ACHN (cell line): ENCODE data around the gene ZBTB16.

Source experiments
- DNase-seq: peaks from one replicate; pipeline ENCODE4 v3.0.0-alpha.2; 2015
- in situ Hi-C: cut with HindIII; loops from 2 replicates; pipeline ENCODE4 v1.10.0; 2017; ENCODE audit warnings: low sequenced_read_pairs, low pct_ligation_motif_present, low pct_unique_long_range_greater_than_20kb

ZBTB16 gene

DNA sequence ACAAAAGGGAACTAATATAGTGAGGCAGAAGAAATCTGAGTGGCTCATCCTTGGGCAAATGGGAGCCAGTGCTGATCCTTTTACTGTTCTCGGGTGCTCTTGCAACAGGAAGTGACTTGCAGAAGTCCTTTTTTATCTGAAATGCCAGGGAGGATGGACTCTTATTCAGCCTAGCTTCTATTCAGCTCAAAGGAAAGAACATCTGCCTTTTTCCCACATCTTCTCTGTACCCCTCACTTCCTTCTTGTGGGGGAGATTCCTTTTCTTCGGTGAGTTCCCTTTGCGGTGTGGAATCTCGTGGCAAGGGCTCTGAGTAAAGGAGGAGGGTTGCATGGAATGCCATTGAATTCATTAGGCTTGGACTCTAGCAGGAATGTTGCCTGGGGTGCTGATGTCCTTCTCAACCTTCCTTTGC, 76.2 kb downstream of the ZBTB16 start:
- no peak for DNase-seq
- in situ Hi-C loops: no loop called here

DNA sequence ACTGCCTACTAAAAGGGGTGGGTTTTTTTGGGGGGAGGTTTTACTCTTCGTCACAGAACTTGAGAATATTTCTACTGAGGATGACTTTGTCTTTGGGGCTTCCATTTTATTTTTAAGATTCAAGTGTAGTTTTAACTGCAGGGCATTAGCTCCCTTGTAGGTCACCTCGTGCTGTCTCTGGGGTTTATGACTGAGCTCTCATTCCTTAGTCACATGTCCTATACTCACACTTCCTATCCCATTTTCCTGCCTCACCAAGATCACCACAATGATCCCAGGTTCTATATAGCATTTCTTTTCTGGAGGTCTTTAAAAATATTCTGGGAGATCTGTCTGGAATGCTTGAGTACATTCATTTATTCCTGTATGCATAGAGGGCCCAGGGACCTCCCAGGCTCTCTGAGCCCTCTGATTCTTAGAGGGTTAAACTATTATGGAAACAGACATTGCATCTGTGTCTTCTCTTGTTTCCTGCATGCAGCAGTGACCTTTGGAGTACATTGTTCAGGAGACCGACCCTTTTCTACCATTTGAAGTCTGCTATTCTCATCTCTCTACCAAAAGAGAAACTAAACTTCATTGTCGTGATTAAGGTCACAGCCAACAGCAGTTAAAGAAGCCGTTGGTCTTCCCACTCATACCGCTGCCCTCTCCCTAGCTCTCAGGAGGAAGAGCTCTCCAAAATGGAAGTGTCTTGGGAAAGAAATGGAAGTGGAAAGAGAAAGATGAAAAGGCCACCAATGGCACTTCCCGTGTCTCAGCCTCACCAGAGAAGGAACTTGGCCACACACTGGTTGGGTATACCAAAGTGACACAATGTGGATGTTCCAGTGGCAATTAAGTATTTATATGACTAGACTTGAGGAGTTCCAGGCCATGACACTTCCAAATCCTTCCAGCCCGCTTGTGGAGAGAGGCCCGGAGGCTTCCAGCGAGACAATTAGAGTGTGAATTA, 77.5 kb downstream of the ZBTB16 start:
- no peak for DNase-seq
- in situ Hi-C loops: no loop called here

DNA sequence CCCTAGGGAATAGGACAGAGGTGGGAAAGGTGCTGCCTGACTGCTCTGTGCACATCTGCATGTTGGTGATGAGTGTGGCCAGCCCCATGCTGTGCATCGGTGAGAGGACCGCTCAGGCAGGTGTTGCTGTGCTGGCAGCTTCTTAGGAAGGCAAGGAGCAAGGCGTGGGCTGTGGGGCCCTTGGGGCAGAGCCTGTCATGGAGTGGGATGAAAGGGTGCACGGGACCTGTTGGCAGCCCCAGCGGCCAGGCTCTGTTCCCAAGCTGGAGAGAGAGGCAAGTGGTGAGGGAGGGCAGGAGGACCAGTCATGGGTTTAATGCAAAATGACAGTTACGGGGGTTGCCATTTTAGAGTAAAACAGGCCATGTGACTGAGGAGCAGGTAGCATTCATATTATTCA, 78.3 kb downstream of the ZBTB16 start:
- in situ Hi-C loops: no loop called here

DNA sequence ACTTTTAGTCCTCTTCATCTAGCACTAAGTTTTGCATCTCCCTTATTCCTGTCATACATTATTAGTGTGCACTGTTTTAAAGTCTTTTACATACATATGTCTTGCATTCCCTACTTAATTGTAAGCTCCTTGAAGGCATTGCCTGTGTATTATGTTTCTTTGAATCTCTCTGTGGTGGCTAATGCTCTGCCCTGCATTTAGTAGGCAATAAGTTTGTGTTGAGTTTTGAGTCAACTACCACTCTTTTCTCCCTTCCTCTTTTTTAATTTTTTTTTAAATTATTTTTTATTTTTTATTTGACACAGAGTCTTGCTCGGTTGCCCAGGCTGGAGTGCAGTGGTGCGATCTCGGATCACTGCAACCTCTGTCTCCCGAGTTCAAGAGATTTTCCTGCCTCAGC, 78.9 kb downstream of the ZBTB16 start:
- in situ Hi-C loops: no loop called here
- DNase-seq: no peak

More for the DNA sequence above, 78.3 kb downstream of the ZBTB16 start:
- DNase-seq: no peak

DNA sequence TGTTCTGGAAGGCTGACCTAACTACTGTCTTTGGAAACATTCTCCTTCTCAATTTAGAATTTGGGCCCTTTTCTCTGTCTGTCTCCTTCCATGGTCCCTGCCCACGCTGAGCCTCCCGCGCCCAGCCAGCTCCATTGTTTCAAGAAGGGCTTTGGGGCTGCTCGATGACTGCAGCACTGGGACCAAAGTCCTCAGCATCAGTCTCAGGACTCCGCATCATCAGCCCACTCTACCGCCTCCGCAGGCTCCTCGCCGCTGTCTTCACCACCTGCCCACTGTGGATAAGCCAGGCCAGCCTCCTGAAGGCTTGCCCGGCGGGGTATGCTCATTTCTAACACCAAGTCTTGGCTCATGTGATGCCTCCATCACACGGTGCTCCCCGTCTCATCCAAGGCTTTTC, 81.3 kb downstream of the ZBTB16 start:
- no peak for DNase-seq
- in situ Hi-C loops: no loop called here

DNA sequence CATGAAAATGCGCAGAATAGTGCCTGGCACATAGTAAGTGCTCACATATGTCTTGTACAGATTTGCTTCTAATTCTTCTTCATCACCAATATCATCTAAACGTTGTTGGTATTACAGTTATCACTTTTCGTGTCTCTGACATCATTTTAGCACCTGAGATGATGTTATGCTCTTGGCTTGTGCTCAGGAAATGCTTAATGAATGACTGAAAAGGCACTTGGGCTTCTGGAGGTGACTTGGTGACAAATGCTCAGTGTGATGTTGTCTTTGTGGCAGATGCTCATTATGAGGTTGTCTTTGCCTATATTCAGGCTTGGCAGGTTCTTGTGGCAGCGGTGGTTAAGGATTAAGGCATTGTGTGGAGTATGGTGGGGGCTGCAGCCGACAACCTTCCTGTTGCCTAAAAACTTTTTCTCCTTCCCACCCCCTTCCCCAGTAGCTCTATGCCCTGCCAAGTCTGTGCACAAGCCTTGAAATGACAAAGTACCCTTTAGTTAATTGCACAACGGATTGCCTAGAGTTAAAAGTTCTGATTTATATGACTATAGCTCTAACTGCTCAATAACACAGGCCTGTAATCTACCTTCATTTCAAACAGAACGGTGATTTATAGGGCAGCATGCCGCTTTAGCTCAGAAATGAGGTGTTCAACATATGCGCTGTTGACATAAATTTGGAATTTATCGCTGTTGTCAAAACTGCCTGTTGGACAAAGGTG, 82.5 kb downstream of the ZBTB16 start:
- in situ Hi-C loops: no loop called here
- no peak for DNase-seq

DNA sequence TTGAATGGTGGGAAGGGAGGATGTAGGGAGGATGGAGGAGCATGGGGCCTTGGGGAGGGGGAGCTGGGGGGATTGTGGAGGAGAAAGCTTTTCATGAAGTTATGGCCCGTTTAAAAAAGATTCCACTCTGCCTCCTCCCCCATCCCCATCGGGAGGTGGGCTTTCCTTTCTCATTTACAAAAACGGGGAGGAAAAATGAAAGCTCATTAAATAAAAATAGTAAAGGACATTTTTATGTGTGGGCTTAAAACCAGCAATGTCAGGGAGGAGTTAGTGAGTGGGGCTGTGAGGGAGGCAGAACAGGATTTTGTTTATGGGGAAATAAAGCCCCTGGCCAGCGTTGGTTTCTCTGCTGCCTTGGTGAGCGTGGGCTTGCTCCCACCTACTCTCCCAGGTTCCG, 83.2 kb downstream of the ZBTB16 start:
- DNase-seq: no peak
- in situ Hi-C loops: no loop called here

DNA sequence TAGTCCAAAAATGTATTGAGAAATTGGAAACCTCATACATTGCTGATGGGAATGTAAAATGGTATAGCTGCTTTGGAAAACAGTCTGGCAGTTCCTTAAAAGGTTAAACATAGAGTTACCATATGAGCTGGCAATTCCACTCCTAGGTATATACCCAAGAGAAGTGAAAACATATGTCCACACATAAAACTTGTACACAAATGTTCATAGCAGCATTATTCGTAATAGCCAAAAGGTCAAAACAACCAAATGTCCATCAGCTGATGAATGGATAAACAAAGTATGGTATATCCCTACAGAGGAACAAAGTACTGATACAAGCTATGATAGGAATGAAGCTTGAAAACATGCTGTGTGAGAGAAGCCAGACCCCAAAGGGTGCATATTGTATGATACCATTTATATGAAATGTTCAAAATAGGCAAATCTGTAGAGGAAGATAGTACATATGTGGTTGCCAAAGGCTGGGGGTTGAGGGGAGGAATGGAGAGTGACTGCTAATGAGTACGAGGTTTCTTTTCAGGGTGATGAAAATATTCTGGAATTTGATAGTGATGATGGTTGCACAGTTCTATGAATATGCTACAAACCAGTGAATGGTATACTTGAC, 85.8 kb downstream of the ZBTB16 start:
- no peak for DNase-seq
- in situ Hi-C loops: no loop called here

DNA sequence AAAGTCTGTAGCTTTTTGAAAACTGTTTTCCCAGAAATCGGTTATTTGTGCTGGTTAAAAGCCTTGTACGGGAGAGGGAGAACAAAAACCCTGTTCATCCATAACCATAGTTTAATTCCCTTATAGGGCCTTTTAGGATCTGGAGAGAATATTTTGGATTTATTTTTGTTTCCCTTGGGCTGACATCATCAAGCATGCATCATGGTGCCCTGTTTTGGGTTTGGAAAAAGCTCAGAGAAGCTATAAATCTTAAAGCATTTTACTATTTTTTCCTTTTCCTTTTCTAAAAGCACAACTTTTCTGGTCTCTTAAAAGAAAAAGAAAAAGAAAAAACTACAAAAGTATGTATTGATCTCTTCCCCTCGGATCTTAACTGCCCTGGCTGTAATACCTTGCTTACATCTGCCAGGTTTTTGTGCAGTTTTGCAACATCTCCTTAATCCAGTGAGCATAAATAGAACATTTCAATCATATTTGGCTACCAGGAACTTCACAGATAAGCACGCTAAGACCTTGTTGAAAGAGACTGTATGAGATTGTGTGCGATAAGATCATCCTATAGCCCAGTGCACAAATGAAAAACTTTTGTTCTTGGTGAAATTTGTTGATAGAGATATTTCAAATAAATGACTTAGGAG, 88.0 kb downstream of the ZBTB16 start:
- in situ Hi-C loops: no loop called here

DNA sequence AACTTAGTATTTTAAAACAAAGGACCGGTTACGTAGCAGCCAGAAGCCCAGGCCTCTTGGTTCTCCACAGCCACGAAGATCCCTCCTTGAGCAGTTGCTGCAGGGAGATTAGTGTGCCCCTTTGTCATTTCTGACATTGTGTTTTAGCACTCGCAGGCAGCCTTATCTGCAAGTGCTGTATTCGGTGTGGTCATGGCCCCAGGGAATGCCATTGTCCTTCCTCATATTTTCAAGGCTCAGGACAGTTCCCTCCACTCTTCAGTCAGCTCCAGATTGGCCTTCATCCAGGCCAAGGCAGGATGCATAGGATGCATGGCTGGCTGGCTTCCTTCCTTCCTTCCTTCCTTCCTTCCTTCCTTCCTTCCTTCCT, 88.5 kb downstream of the ZBTB16 start:
- in situ Hi-C loops: no loop called here
- DNase-seq: no peak

More for the DNA sequence above, 88.0 kb downstream of the ZBTB16 start:
- no peak for DNase-seq

DNA sequence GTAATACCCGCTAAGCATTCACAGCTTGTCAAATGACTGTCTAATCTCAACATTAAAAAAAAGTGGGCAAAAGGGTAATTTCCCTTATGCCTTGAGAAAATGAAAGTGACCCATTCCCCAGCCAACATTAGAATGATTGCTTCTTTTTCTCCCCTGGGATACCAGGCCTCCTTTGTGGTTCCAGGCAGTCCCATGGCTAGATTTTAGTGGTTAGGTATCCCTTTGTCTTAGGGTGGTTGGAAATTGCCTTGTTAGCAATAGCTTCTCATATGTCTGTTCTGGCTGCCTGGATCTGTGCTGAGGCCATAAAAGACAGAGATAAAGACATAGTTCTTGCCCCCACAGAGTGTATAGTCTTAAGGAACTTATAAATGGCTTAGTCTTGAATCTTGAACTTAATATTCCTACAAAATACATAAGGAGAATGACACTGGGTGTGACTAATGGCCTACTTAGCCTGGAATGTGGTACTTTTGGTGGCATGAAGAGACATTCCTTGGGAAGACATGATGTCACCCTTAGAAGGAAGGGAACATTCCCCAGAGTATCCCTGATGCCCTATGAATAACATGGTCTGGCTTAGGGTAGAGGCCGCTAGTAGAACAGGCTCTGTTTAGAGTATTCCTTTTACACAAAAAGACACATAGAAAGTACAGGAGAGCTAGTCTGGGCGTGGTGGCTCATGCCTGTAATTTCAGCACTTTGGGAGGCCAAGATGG, 90.3 kb downstream of the ZBTB16 start:
- no peak for DNase-seq
- in situ Hi-C loops: no loop called here

DNA sequence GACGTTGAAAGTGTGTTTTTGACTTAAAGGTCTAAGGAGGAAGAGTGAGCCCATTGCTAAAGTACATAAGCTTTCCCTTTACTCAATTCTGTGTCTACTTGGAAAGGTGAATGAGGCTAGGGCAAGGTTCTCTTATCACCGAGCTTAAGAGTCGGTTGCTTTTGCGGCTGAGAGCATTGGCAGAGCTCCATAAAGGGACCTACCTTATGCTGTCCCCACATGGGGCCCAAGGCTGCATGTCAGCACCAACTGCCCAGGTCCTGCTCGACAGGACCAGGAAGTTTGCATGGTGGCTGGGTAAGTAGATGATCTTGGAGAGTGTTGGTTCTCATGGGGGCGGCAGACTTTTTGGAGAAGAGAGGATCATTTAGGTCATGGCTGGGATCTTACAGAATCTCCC, 91.2 kb downstream of the ZBTB16 start:
- in situ Hi-C loops: no loop called here
- DNase-seq: no peak

DNA sequence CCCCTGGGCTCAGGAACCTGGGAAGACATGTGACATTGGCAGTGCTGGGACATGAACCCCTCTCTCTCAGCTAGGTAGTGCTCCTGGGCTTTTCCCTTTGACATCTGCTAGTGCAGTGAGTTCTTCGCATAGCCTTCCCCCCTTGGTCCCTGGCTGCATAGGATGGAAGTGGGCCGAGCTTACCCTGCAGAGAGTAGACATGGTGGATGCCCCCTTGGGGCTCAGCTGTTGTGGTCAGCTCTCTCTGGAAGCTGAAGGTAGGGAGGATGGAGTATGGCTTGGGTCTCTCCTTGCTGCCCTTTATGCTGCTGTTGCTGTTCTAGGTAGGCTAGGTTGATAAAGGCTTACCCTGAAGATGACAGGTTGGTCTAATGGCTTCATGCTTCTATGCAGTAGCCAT, 92.1 kb downstream of the ZBTB16 start:
- no peak for DNase-seq
- in situ Hi-C loops: no loop called here

DNA sequence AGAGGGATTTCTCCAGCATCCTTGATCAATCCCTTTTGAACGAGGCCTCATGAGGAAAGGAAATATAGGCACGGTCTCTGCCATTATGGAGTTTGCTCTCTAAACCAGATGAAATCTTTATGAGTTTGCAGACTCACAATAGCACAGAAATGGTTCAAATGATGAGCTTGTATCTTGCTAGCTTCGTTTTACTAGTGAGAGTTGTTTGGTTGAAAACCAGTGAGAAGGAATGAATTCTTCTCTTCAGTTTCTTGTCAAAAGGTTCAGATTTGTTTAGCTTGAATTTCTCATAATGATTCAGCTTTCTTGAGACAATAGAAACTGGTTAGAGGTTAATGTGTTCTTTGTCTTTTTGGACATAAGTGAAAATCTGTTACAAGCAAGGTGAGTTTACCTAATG, 92.7 kb downstream of the ZBTB16 start:
- DNase-seq: no peak
- in situ Hi-C loops: no loop called here

DNA sequence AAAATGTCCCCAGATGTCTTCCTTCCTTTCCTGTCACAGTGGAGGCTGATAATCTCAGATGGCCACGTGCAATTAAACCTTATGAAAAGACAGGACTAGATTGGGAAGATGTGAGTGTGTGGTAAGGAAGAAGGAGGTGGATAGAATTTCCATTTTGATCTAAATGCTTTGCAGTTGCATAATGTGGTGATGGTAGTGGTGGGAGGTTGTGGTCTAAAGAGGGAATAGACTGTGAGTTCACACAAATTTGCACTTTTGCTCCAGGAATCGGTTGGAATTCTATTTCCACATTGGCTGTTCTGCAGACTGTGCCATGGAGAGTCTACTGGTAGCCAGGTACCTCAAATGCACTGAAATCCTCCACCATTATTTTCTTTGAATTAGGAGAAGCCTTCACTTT, 93.3 kb downstream of the ZBTB16 start:
- no peak for DNase-seq
- in situ Hi-C loops: no loop called here

DNA sequence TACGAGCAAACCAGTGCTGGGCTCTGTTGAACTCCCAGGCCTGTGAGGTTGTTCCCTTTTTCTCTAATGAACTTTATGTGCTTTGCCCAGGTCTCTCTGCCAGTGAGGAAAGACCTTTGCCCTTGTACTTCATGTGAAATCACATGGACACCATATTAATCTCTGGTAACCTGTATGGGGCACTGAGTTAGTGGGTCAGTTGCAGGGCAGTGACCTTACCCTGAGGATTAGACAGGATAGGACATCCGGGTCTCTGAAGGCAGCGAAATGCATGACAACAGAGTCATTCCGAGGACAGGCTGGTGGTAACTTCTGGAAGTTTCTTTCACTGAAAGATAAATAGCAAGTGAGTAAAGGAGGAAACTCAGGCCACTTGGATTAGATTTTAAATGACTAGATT, 93.7 kb downstream of the ZBTB16 start:
- in situ Hi-C loops: no loop called here
- no peak for DNase-seq

DNA sequence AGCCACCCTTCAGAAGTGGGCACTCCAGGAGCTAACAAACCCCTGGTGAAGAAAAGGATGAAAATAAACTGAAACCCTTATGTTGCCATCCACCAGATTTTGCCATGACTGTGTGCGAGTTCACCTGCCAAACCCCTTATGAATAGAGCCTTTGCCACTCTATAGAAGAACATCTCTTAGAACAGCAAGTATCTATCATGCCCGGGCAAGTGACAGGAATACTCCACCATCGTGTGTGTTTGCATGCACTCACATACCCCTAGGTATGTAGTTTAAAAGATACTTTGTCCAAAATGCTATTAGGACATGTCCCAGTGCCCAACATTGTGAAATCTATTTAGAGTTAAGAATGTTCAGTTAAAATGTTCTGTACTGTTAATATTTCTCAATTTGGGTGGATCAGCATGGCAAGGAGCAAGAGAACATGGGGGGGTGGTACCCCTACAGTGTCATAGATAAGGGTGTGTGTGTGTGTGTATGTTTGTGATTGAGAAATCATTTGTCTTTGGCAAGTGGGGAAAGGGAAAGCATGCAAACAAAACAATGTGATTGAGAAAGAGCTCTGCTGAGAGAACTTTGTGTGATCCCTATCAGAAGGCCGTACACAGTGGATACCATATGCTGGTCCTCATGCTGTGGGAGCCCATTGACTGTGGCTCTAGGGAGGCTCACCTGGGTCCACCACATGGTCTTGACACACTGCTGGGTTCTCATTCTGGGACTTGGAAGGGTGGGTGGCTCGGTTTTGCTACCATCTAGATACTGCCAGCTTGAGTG, 94.9 kb downstream of the ZBTB16 start:
- DNase-seq: no peak
- in situ Hi-C loops: no loop called here

DNA sequence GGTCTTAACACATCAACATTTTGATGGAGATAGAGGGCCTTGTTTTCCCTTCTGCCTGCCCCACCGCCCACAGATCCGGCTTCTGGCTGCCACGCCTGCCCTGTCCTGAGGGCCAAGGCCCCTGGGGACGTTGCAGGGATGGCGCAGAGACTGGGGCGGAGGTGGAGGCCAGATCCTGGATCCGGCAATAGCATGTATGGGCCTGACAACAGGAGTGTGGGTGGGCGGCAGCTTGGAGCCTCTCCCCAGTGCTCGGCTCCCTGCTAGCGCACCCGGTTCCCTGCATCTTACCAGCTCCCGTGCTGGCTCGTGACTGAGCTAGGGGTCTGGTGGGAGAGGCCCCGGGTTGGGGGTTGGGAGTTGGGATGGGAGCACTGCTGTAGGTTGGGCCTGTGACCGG, 95.6 kb downstream of the ZBTB16 start:
- in situ Hi-C loops: no loop called here
- no peak for DNase-seq
